ENCODE data around the gene RBFOX1. TPM values are rescaled to one million over a fixed set of nuclear protein-coding genes. Genes with fewer than 3 reads are reported as not detected.

Gene RBFOX1
- total RNA-seq, 1 donor from 2014 or later = 0.84 TPM

- no peak for DNase-seq (ENCODE audit: low read depth)
- no peak overlapping the region for H3K9ac ChIP-seq (ENCODE audit: low read length)
- H3K79me2 ChIP-seq (ENCODE audit: insufficient read depth, low read length) = no peaks in the 10 kb centered on the region
- no peaks in the 10 kb centered on the region for H3K36me3 Mint-ChIP-seq (ENCODE audit: low read depth, unreplicated experiment)
- H3K9me3 ChIP-seq (ENCODE audit: insufficient read depth, low read depth, low read length) = no peaks in the 10 kb centered on the region
- no peak overlapping the region for H3K27ac Mint-ChIP-seq (ENCODE audit: unreplicated experiment)
- H3K27ac ChIP-seq (ENCODE audit: low read depth, low read length) = no peak overlapping the region
- H4K20me1 ChIP-seq (ENCODE audit: insufficient read depth, low read length) = no peaks in the 10 kb centered on the region
- H3K27me3 ChIP-seq (ENCODE audit: insufficient read depth, low read length) = no peaks in the 10 kb centered on the region
- TF ChIP-seq CTCF (IDR thresholded peaks at IDR 0.05; ENCODE audit: insufficient read depth, low read depth, low read length) = no peak
- no peak for TF ChIP-seq EZH2 (IDR thresholded peaks at IDR 0.05; ENCODE audit: insufficient read depth, low read length)
- peaks cover 1% of the 10 kb centered on the region for H3K4me1 Mint-ChIP-seq (ENCODE audit: low read depth, unreplicated experiment)
- H3K4me1 ChIP-seq (ENCODE audit: insufficient read depth, low read length) = no peaks in the 10 kb centered on the region
- H3K4me3 Mint-ChIP-seq (ENCODE audit: unreplicated experiment) = no peak overlapping the region
- peaks cover 10% of the 10 kb centered on the region for H3K27me3 Mint-ChIP-seq (ENCODE audit: low read depth, unreplicated experiment)
- no peak for FAIRE-seq
- no peak overlapping the region for H2AFZ ChIP-seq (ENCODE audit: low read depth, low read length)
- H3K36me3 ChIP-seq (ENCODE audit: insufficient read depth, low read length) = no peaks in the 10 kb centered on the region
- no peaks in the 10 kb centered on the region for H3K9me3 Mint-ChIP-seq (ENCODE audit: unreplicated experiment)
- no peak overlapping the region for H3K4me3 ChIP-seq (ENCODE audit: insufficient read depth, low read depth, low read length)
- H3K4me2 ChIP-seq (ENCODE audit: low read length) = no peak overlapping the region
These were observed 414.3 kb downstream of the RBFOX1 start for GRCh38 chr16:7746941-7747340.

- H3K9me3 ChIP-seq (ENCODE audit: insufficient read depth, low read depth, low read length) = no peaks in the 10 kb centered on the region
- Mint-ChIP-seq H3K9me3 (ENCODE audit: unreplicated experiment) (no peaks in the 10 kb centered on the region), H3K27me3 (ENCODE audit: low read depth, unreplicated experiment) (peaks cover 12% of the 10 kb centered on the region), H3K36me3 (ENCODE audit: low read depth, unreplicated experiment) (no peaks in the 10 kb centered on the region), H3K4me1 (ENCODE audit: low read depth, unreplicated experiment) (no peaks in the 10 kb centered on the region), H3K4me3 (ENCODE audit: unreplicated experiment) (no peak overlapping the region), H3K27ac (ENCODE audit: unreplicated experiment) (no peak overlapping the region)
- no peak overlapping the region for H3K9ac ChIP-seq (ENCODE audit: low read length)
- no peak overlapping the region for H2AFZ ChIP-seq (ENCODE audit: low read depth, low read length)
- H3K4me2 ChIP-seq (ENCODE audit: low read length) = no peak overlapping the region
- no peaks in the 10 kb centered on the region for H3K79me2 ChIP-seq (ENCODE audit: insufficient read depth, low read length)
- TF ChIP-seq CTCF (IDR thresholded peaks at IDR 0.05; ENCODE audit: insufficient read depth, low read depth, low read length) (no peak), EZH2 (IDR thresholded peaks at IDR 0.05; ENCODE audit: insufficient read depth, low read length) (no peak)
- H3K27ac ChIP-seq (ENCODE audit: low read depth, low read length) = no peak overlapping the region
- no peaks in the 10 kb centered on the region for H3K4me1 ChIP-seq (ENCODE audit: insufficient read depth, low read length)
- DNase-seq (ENCODE audit: low read depth) (no peak), FAIRE-seq (no peak)
- no peak overlapping the region for H3K4me3 ChIP-seq (ENCODE audit: insufficient read depth, low read depth, low read length)
- no peaks in the 10 kb centered on the region for H3K27me3 ChIP-seq (ENCODE audit: insufficient read depth, low read length)
- H4K20me1 ChIP-seq (ENCODE audit: insufficient read depth, low read length) = no peaks in the 10 kb centered on the region
- H3K36me3 ChIP-seq (ENCODE audit: insufficient read depth, low read length) = no peaks in the 10 kb centered on the region
These were observed 415.9 kb downstream of the RBFOX1 start for GRCh38 chr16:7748522-7748921.

- Histone ChIP-seq H3K36me3 (ENCODE audit: insufficient read depth, low read length) (no peaks in the 10 kb centered on the region), H4K20me1 (ENCODE audit: insufficient read depth, low read length) (no peaks in the 10 kb centered on the region), H3K9me3 (ENCODE audit: insufficient read depth, low read depth, low read length) (peaks cover 4% of the 10 kb centered on the region), H3K4me2 (ENCODE audit: low read length) (no peak overlapping the region), H2AFZ (ENCODE audit: low read depth, low read length) (no peak overlapping the region), H3K27me3 (ENCODE audit: insufficient read depth, low read length) (no peaks in the 10 kb centered on the region), H3K27ac (ENCODE audit: low read depth, low read length) (no peak overlapping the region), H3K79me2 (ENCODE audit: insufficient read depth, low read length) (no peaks in the 10 kb centered on the region), H3K4me1 (ENCODE audit: insufficient read depth, low read length) (no peaks in the 10 kb centered on the region), H3K9ac (ENCODE audit: low read length) (no peak overlapping the region), H3K4me3 (ENCODE audit: insufficient read depth, low read depth, low read length) (no peak overlapping the region)
- Mint-ChIP-seq H3K9me3 (ENCODE audit: unreplicated experiment) (no peaks in the 10 kb centered on the region), H3K4me3 (ENCODE audit: unreplicated experiment) (no peak overlapping the region), H3K27ac (ENCODE audit: unreplicated experiment) (no peak overlapping the region), H3K36me3 (ENCODE audit: low read depth, unreplicated experiment) (no peaks in the 10 kb centered on the region), H3K4me1 (ENCODE audit: low read depth, unreplicated experiment) (no peaks in the 10 kb centered on the region), H3K27me3 (ENCODE audit: low read depth, unreplicated experiment) (peaks cover 25% of the 10 kb centered on the region)
- DNase-seq (ENCODE audit: low read depth) = no peak
- TF ChIP-seq EZH2 (IDR thresholded peaks at IDR 0.05; ENCODE audit: insufficient read depth, low read length) (no peak), CTCF (IDR thresholded peaks at IDR 0.05; ENCODE audit: insufficient read depth, low read depth, low read length) (no peak)
- no peak for FAIRE-seq
These were observed 422.8 kb downstream of the RBFOX1 start for GRCh38 chr16:7755347-7755882.
